Measurements from ENCODE around the gene VAMP5.

The VAMP5 gene

DNA sequence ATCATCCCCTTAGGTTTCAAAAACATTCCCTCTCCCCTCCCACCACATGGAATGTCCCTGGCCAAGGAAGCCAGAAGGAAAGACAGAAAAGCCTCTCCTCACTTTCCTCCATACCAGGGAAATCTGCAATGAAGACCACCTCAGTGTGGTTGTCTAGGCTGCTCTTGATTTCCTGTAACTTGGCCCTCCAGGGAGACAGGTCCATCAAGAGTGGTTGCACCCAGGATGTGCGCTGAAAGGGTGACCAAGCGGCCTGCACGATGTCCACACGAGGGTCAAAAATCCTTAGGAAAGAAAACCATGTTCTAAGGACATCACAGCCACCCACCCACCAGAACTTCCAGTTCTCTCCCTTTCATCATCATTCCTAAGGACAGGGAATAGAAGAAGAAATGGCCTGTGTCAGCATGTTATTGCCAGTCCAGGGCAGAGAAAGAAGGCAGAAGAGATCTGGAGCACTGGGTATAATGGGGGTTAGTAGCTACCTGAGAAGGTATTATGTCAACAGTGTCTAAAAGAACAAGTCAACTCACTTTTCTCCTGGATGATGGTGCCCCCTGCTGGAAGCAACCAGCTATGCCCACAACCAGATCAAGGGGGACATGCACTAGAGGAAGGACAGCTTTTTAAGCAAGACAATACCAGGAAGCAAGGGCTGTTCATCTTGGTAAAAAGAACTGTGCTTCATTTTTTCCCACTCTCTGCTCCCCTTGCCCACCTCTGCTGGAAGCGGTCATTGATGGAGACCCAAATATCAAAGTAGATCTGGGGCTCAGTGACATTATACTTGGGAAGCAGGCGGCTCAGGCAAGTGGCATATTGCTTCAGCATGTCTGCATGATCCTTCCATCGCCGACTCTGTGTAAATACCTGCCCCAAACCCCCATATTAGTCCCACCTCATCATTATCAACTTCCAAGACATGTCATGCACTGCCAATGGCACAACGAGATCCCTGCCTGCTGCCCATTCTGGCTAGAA is 32.2 kb upstream of the VAMP5 start:
- H4K20me1 ChIP-seq (ENCODE audit: insufficient read depth, low read length) = no peaks in the 10 kb centered on the region
- no peaks in the 10 kb centered on the region for H3K9me3 ChIP-seq (replicated peaks; ENCODE audit: insufficient read depth, low read length)
- no peak for TF ChIP-seq EZH2 (optimal IDR thresholded peaks at IDR 0.05; ENCODE audit: low read depth, low read length)
- TF ChIP-seq EZH2phosphoT487 (IDR thresholded peaks at IDR 0.05; ENCODE audit: low read length) = no peak
- TF ChIP-seq CTCF (IDR thresholded peaks at IDR 0.05; ENCODE audit: low read length) = peak; percentile 95
- no peak overlapping the region for H3K9ac ChIP-seq (ENCODE audit: low read length)
- H3K9me2 ChIP-seq (replicated peaks; ENCODE audit: insufficient read depth, low read length) = no peaks in the 10 kb centered on the region
- H3K36me3 ChIP-seq (replicated peaks; ENCODE audit: insufficient read depth, low read length) = no peaks in the 10 kb centered on the region
- H3K79me2 ChIP-seq (ENCODE audit: low read length) = no peaks in the 10 kb centered on the region
- no peak overlapping the region for H3K4me3 ChIP-seq (ENCODE audit: low read length)
- H3K4me2 ChIP-seq (ENCODE audit: low read depth, low read length) = no peak overlapping the region
- peak; percentile 83 for DNase-seq
- no peaks in the 10 kb centered on the region for H3K4me1 ChIP-seq (ENCODE audit: low read length)
- no peak overlapping the region for H2AFZ ChIP-seq (ENCODE audit: low read length)
- H3K27ac ChIP-seq (ENCODE audit: low read length) = no peak overlapping the region
- peaks cover 16% of the 10 kb centered on the region for H3F3A ChIP-seq (ENCODE audit: insufficient read depth, low read length)
- no peaks in the 10 kb centered on the region for H3K27me3 ChIP-seq (replicated peaks; ENCODE audit: insufficient read depth, low read length)

- no peak for DNase-seq
- Histone ChIP-seq H3K79me2 (ENCODE audit: low read length) (peaks cover 5% of the 10 kb centered on the region; the same call in 1 of the 2 replicates), H3K9ac (ENCODE audit: low read length) (no peak overlapping the region), H3K36me3 (replicated peaks; ENCODE audit: insufficient read depth, low read length) (0 out of 2 replicates have a peak, but pooled peaks cover under 1% of the 10 kb centered on the region), H3K27me3 (replicated peaks; ENCODE audit: insufficient read depth, low read length) (no peaks in the 10 kb centered on the region), H4K20me1 (ENCODE audit: insufficient read depth, low read length) (no peaks in the 10 kb centered on the region), H3K4me1 (ENCODE audit: low read length) (no peaks in the 10 kb centered on the region), H3K27ac (ENCODE audit: low read length) (no peak overlapping the region), H3K4me2 (ENCODE audit: low read depth, low read length) (no peak overlapping the region), H2AFZ (ENCODE audit: low read length) (no peak overlapping the region), H3K9me3 (replicated peaks; ENCODE audit: insufficient read depth, low read length) (no peaks in the 10 kb centered on the region), H3K9me2 (replicated peaks; ENCODE audit: insufficient read depth, low read length) (no peaks in the 10 kb centered on the region), H3K4me3 (ENCODE audit: low read length) (no peak overlapping the region), H3F3A (ENCODE audit: insufficient read depth, low read length) (peaks cover 4% of the 10 kb centered on the region; the same call in 1 of the 2 replicates)
- TF ChIP-seq EZH2phosphoT487 (IDR thresholded peaks at IDR 0.05; ENCODE audit: low read length) = no peak
- TF ChIP-seq EZH2 (optimal IDR thresholded peaks at IDR 0.05; ENCODE audit: low read depth, low read length) = no peak
- TF ChIP-seq CTCF (IDR thresholded peaks at IDR 0.05; ENCODE audit: low read length) = no peak
Observed at GRCh38 chr2:85553184-85553583, 31.0 kb upstream of the VAMP5 start.

DNA sequence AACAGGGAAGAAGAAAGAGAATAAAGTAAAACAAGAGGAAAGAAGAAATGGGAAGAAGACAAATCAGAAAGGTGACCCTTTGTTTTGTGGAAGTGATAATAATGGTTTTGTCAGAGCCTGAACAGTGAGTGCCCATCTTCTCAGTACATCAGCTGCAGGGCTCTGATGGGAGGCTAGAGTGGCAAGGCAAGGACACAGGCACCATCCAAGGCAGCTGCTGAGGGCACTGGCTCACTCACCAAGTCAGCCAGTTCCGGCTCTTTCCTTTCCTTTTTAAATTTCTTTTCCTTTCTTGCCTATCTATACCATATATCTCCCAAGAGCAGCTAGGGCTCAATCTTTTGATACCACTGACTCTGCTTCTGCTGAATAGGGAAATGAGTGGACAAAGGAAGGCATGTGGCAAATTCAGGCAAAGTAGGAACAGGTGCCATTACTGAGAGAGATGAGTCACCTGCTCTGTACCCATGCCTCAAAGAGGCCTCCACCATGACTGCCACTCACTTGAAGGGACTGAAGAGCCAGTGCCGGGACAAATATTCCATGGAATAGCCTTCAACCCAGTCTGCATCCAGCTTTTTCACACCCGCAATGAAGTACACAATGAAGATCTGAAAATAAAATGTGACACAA is 29.1 kb upstream of the VAMP5 start:
- Histone ChIP-seq H3K4me1 (ENCODE audit: low read length) (no peaks in the 10 kb centered on the region), H3K9me2 (replicated peaks; ENCODE audit: insufficient read depth, low read length) (no peaks in the 10 kb centered on the region), H3K9me3 (replicated peaks; ENCODE audit: insufficient read depth, low read length) (no peaks in the 10 kb centered on the region), H3K79me2 (ENCODE audit: low read length) (peaks cover 19% of the 10 kb centered on the region), H2AFZ (ENCODE audit: low read length) (no peak overlapping the region), H3K27ac (ENCODE audit: low read length) (no peak overlapping the region), H3K4me3 (ENCODE audit: low read length) (no peak overlapping the region), H3K4me2 (ENCODE audit: low read depth, low read length) (no peak overlapping the region), H3K36me3 (replicated peaks; ENCODE audit: insufficient read depth, low read length) (0 out of 2 replicates have a peak, but pooled peaks cover 3% of the 10 kb centered on the region), H4K20me1 (ENCODE audit: insufficient read depth, low read length) (no peaks in the 10 kb centered on the region), H3K27me3 (replicated peaks; ENCODE audit: insufficient read depth, low read length) (no peaks in the 10 kb centered on the region), H3F3A (ENCODE audit: insufficient read depth, low read length) (no peaks in the 10 kb centered on the region), H3K9ac (ENCODE audit: low read length) (no peak overlapping the region)
- no peak for DNase-seq
- no peak for TF ChIP-seq EZH2 (optimal IDR thresholded peaks at IDR 0.05; ENCODE audit: low read depth, low read length)
- TF ChIP-seq CTCF (IDR thresholded peaks at IDR 0.05; ENCODE audit: low read length) = no peak
- no peak for TF ChIP-seq EZH2phosphoT487 (IDR thresholded peaks at IDR 0.05; ENCODE audit: low read length)

All from MM.1S (cell line).